GM23248 (cell line): Measurements from ENCODE around the gene RBFOX2.

Experiments used
- EZH2 ChIP-seq: fragments of 200-600 bp; sonication (generic); IDR thresholded peaks from 2 replicates; pipeline ENCODE4 v1.6.1; 2018; ENCODE audit warnings: antibody characterized with exemption, mild to moderate bottlenecking; ENCODE audit not compliant: insufficient read depth, poor library complexity, severe bottlenecking
- EZH2phosphoT487 ChIP-seq: fragments of 200-600 bp; sonication (generic); IDR thresholded peaks from 2 replicates; pipeline ENCODE4 v1.6.1; 2018; ENCODE audit warnings: antibody characterized with exemption, moderate library complexity, mild to moderate bottlenecking, low read depth; ENCODE audit not compliant: insufficient read depth

DNA sequence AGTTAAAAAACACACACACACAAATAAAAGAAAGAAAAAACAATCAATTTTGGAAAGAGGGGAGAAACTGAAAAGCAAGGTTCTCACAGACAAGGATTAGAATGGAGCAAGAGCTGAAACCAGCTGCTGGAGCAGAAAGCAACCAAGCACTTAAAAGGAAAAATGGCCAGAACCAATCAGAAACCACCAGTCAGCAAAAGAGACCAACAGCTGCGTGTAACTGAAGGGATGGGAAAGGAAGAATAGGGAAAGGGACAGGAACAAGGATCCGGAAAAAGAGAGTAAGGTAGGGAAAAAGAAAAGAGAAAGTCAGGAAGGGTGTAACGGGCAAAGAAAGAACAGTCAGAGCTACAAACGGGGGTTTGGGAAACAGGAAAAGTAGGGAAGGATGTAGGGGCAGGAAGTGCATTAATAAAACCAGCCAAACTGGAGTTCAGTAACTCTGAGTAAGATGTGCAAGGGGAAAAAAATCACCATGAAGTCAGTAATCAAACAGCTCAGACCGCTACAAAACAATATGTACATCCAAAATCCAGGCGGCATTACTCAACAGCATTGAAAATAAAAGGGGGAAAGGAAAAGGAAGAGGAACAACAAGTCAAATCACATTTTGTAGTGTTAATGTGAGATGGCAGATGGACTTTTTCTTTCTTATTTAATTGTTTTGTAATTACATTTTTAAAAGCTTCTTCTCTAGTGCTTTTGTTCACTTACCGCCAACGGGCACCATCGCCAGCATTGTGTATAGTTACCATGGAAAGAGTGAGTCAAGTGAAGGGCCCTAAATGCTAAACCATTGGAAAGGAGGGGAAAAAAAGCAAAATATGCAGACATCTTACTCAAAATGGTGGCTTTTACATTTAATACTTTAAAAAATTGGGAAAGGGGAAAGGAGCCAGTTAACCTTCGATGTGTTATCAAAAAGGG is 261.7 kb downstream of the RBFOX2 start:
- TF ChIP-seq EZH2 (no peak), EZH2phosphoT487 (no peak)
